T-helper 2 cell (primary cell): ENCODE data around the gene EPN1.
"Not testable (repeated sequence)": the region's sequence is repeated elsewhere in the genome, so short reads cannot be mapped to it uniquely, and the experiment has no call there.

Experiments used
- DNase-seq, 5 experiments: peaks; one replicate each; pipeline versions ENCODE4 v3.0.0 to v3.0.0-alpha.2; 2012 to 2022

EPN1 gene

GRCh38 chr19:55694656-55695491 lies 19.8 kb downstream of the EPN1 start:
- DNase-seq: no peak

GRCh38 chr19:55695511-55696290 lies 20.7 kb downstream of the EPN1 start:
- no peak for DNase-seq

- DNase-seq: no peak
Measured at GRCh38 chr19:55696301-55697068, 21.5 kb downstream of the EPN1 start.

- DNase-seq: no peak
Measured at GRCh38 chr19:55697069-55697440, 22.0 kb downstream of the EPN1 start.

GRCh38 chr19:55697698-55698097 lies 22.7 kb downstream of the EPN1 start:
- no peak for DNase-seq

GRCh38 chr19:55698256-55698655 lies 23.2 kb downstream of the EPN1 start:
- no peak for DNase-seq

- DNase-seq: no peak
Measured at GRCh38 chr19:55699221-55699620, 24.2 kb downstream of the EPN1 start.

GRCh38 chr19:55700813-55701212 lies 25.8 kb downstream of the EPN1 start:
- DNase-seq: no peak

GRCh38 chr19:55702131-55702627 lies 27.2 kb downstream of the EPN1 start:
- no peak for DNase-seq

GRCh38 chr19:55703790-55704215 lies 28.8 kb downstream of the EPN1 start:
- peak in 3 of 5 experiments; percentile 19 to 32 (median 30) for DNase-seq

GRCh38 chr19:55704494-55705245 lies 29.6 kb downstream of the EPN1 start:
- DNase-seq: no peak

GRCh38 chr19:55705972-55706371 lies 30.9 kb downstream of the EPN1 start:
- DNase-seq: no peak

- no peak for DNase-seq
Measured at GRCh38 chr19:55711719-55712118, 36.7 kb downstream of the EPN1 start.

GRCh38 chr19:55712804-55713631 lies 38.0 kb downstream of the EPN1 start:
- no peak for DNase-seq

- DNase-seq: no peak
Measured at GRCh38 chr19:55716531-55716930, 41.5 kb downstream of the EPN1 start.

GRCh38 chr19:55717251-55717650 lies 42.2 kb downstream of the EPN1 start:
- DNase-seq: no peak

GRCh38 chr19:55717879-55718711 lies 43.1 kb downstream of the EPN1 start:
- DNase-seq: not testable (repeated sequence)

GRCh38 chr19:55720214-55720746 lies 45.3 kb downstream of the EPN1 start:
- no peak for DNase-seq

- DNase-seq: no peak
Measured at GRCh38 chr19:55720801-55721200, 45.8 kb downstream of the EPN1 start.

GRCh38 chr19:55723491-55723890 lies 48.5 kb downstream of the EPN1 start:
- DNase-seq: no peak
